GM23338 (cell line): ENCODE measurements around the gene LNP1. TPM values are rescaled to one million over a fixed set of nuclear protein-coding genes. Genes with fewer than 3 reads are reported as not detected.

Experiments used
- ATAC-seq: fragments of 200-7000 bp; cut with Tn5 transposase; 3 replicates; pipeline ENCODE4 v1.9.1; 2020
- DNase-seq: peaks from one replicate; pipeline ENCODE4 v3.0.0-alpha.2; 2015; ENCODE audit warnings: low spot score
- H2AFZ ChIP-seq: fragments of 200-600 bp; sonication (generic); 2 replicates; pipeline ENCODE4 v1.8.0; 2016; ENCODE audit warnings: antibody characterized with exemption, mild to moderate bottlenecking, moderate library complexity
- H3F3A ChIP-seq: fragments of 200-600 bp; sonication (generic); replicated peaks from 2 replicates; pipeline ENCODE4 v1.8.0; 2017; ENCODE audit warnings: antibody characterized with exemption, mixed run types, low read depth
- H3K27ac ChIP-seq: fragments of 200-600 bp; sonication (generic); 2 replicates; pipeline ENCODE4 v1.6.1; 2016; ENCODE audit warnings: low read depth
- H3K27me3 ChIP-seq: fragments of 200-600 bp; sonication (generic); 2 replicates; pipeline ENCODE4 v1.8.0; 2016; ENCODE audit warnings: mild to moderate bottlenecking, mixed run types, moderate library complexity; ENCODE audit not compliant: insufficient read depth
- H3K36me3 ChIP-seq: fragments of 200-600 bp; sonication (generic); 2 replicates; pipeline ENCODE4 v1.8.0; 2016; ENCODE audit warnings: mild to moderate bottlenecking; ENCODE audit not compliant: insufficient read depth
- H3K4me1 ChIP-seq: fragments of 200-600 bp; sonication (generic); 2 replicates; pipeline ENCODE4 v1.8.0; 2016; ENCODE audit warnings: mild to moderate bottlenecking, moderate library complexity; ENCODE audit not compliant: insufficient read depth
- H3K4me2 ChIP-seq: fragments of 200-600 bp; sonication (generic); 2 replicates; pipeline ENCODE4 v1.7.1; 2017; ENCODE audit warnings: mixed run types
- H3K4me3 ChIP-seq: fragments of 200-600 bp; sonication (generic); 2 replicates; pipeline ENCODE4 v1.6.1; 2016; ENCODE audit warnings: mixed run types
- H3K79me2 ChIP-seq: fragments of 200-600 bp; sonication (generic); replicated peaks from 2 replicates; pipeline ENCODE4 v1.8.0; 2017; ENCODE audit warnings: mild to moderate bottlenecking; ENCODE audit not compliant: insufficient read depth
- H3K9me2 ChIP-seq: fragments of 200-600 bp; sonication (generic); 2 replicates; pipeline ENCODE4 v1.8.0; 2017; ENCODE audit not compliant: insufficient read depth
- H4K20me1 ChIP-seq: fragments of 200-600 bp; sonication (generic); replicated peaks from 2 replicates; pipeline ENCODE4 v1.8.0; 2017; ENCODE audit warnings: mild to moderate bottlenecking; ENCODE audit not compliant: insufficient read depth
- H3K27ac Mint-ChIP-seq: 2 replicates; pipeline ENCODE4 v1.8.0; 2020; ENCODE audit warnings: inconsistent platforms, mild to moderate bottlenecking, moderate library complexity, mixed read lengths
- H3K27me3 Mint-ChIP-seq: 3 replicates; pipeline ENCODE4 v1.8.0; 2022; ENCODE audit warnings: low read depth, mild to moderate bottlenecking, moderate library complexity, mixed read lengths, inconsistent platforms; ENCODE audit not compliant: insufficient read depth, poor library complexity
- H3K36me3 Mint-ChIP-seq: 3 replicates; pipeline ENCODE4 v1.8.0; 2021; ENCODE audit warnings: low read depth, mild to moderate bottlenecking, inconsistent platforms, moderate library complexity, mixed read lengths
- H3K4me1 Mint-ChIP-seq: 3 replicates; pipeline ENCODE4 v1.8.0; 2020; ENCODE audit warnings: mild to moderate bottlenecking, inconsistent platforms, mixed read lengths
- H3K4me3 Mint-ChIP-seq: 3 replicates; pipeline ENCODE4 v1.8.0; 2021; ENCODE audit warnings: moderate library complexity, mild to moderate bottlenecking, inconsistent platforms, mixed read lengths
- H3K9me3 Mint-ChIP-seq: 3 replicates; pipeline ENCODE4 v1.8.0; 2020; ENCODE audit warnings: moderate library complexity, mild to moderate bottlenecking, inconsistent platforms, mixed read lengths
- CREB1 ChIP-seq: fragments of 250-450 bp; sonication (Bioruptor Pico); IDR thresholded peaks from 2 replicates; pipeline ENCODE4 v1.5.0; 2020; ENCODE audit warnings: low read depth, mild to moderate bottlenecking, moderate library complexity
- CTCF ChIP-seq, 2 experiments: fragments of 200-600 bp in 1 of 2; sonication (generic) in 1 of 2; conservative IDR thresholded peaks; 2 replicates each; pipeline versions ENCODE4 v1.5.1 to v1.6.1; 2016 to 2017; ENCODE audit warnings: antibody characterized with exemption in 2 of 2, low read depth in 2 of 2, mild to moderate bottlenecking in 2 of 2, moderate library complexity in 1 of 2
- ETS1 ChIP-seq: IDR thresholded peaks from 2 replicates; pipeline ENCODE4 v1.6.1; 2016; ENCODE audit warnings: antibody characterized with exemption
- EZH2 ChIP-seq: fragments of 200-600 bp; sonication (generic); IDR thresholded peaks from one replicate; pipeline ENCODE4 v1.8.0; 2017; ENCODE audit warnings: antibody characterized with exemption, mild to moderate bottlenecking, low read depth; ENCODE audit not compliant: unreplicated experiment
- JUNB ChIP-seq: IDR thresholded peaks from one replicate; pipeline ENCODE4 v1.6.1; 2016; ENCODE audit warnings: antibody characterized with exemption; ENCODE audit not compliant: unreplicated experiment
- POLR2AphosphoS5 ChIP-seq: IDR thresholded peaks from 2 replicates; pipeline ENCODE4 v1.6.1; 2016; ENCODE audit warnings: antibody characterized with exemption, low read depth
- REST ChIP-seq: IDR thresholded peaks from one replicate; pipeline ENCODE4 v1.6.1; 2018; ENCODE audit warnings: antibody characterized with exemption; ENCODE audit not compliant: unreplicated experiment
- STAT1 ChIP-seq: IDR thresholded peaks from one replicate; pipeline ENCODE4 v1.6.1; 2016; ENCODE audit warnings: antibody characterized with exemption; ENCODE audit not compliant: unreplicated experiment
- ZNF114 ChIP-seq: fragments of 250-450 bp; sonication (Bioruptor Pico); IDR thresholded peaks from 2 replicates; pipeline ENCODE4 v1.5.0; 2020; ENCODE audit warnings: mild to moderate bottlenecking, moderate library complexity
- ZNF331 ChIP-seq: fragments of 250-450 bp; sonication (Bioruptor Pico); IDR thresholded peaks from 2 replicates; pipeline ENCODE4 v1.5.0; 2020; ENCODE audit warnings: low read depth, mild to moderate bottlenecking, moderate library complexity
- ZNF462 ChIP-seq: fragments of 250-450 bp; sonication (Bioruptor Pico); IDR thresholded peaks from 2 replicates; pipeline ENCODE4 v1.5.0; 2020; ENCODE audit warnings: mild to moderate bottlenecking, moderate library complexity
- polyA plus RNA-seq: library from polyadenylated mRNA; unstranded; fragments of >200 nt; fragmentation: Nextera tagmentation; extraction: Ambion mirVana; gene quantifications from 2 replicates; pipeline ENCODE4 v1.2.1, GENCODE V29; 2016
- total RNA-seq: library from RNA; depleted of rRNA; stranded (reverse); fragments of >200 nt; shearing (Covaris generic); gene quantifications from 2 replicates; pipeline ENCODE4 v1.2.3, GENCODE V29; 2014

LNP1 gene
- total and polyA plus RNA-seq, 2 experiments from 2014 or later = 4.7 to 6.7 TPM

- TF ChIP-seq CTCF (conservative IDR thresholded peaks at IDR 0.05; ENCODE audit: low read depth in 2 of 2) = no peak
- TF ChIP-seq ZNF331 (CRISPR knock-in tag) = no peak
- TF ChIP-seq STAT1 = no peak
- TF ChIP-seq ZNF114 (CRISPR knock-in tag) = no peak
- no peak for TF ChIP-seq POLR2AphosphoS5
- TF ChIP-seq ETS1 = no peak
- no peak for TF ChIP-seq REST
Measured at GRCh38 chr3:100483529-100483928, 82.2 kb downstream of the LNP1 start (continued).

GRCh38 chr3:100486808-100487207 is 85.5 kb downstream of the LNP1 start:
- Histone ChIP-seq H3K4me3 (no peak overlapping the region), H3K79me2 (no peaks in the 10 kb centered on the region), H3K9me2 (peaks cover 4% of the 10 kb centered on the region; the same call in 1 of the 2 replicates), H4K20me1 (no peaks in the 10 kb centered on the region), H2AFZ (no peak overlapping the region), H3K4me1 (peaks cover 4% of the 10 kb centered on the region), H3K4me2 (no peak overlapping the region), H3F3A (no peaks in the 10 kb centered on the region), H3K36me3 (no peaks in the 10 kb centered on the region), H3K27ac (no peak overlapping the region), H3K27me3 (no peaks in the 10 kb centered on the region)
- Mint-ChIP-seq H3K4me1 (peaks cover 10% of the 10 kb centered on the region), H3K36me3 (no peaks in the 10 kb centered on the region), H3K27me3 (no peaks in the 10 kb centered on the region), H3K27ac (no peak overlapping the region), H3K9me3 (no peaks in the 10 kb centered on the region; the same call in 2 of the 3 replicates), H3K4me3 (no peak overlapping the region)
- ATAC-seq (no peak), DNase-seq (no peak)
- TF ChIP-seq STAT1 (no peak), ZNF462 (CRISPR knock-in tag) (no peak), ZNF331 (CRISPR knock-in tag) (no peak), ZNF114 (CRISPR knock-in tag) (no peak), EZH2 (no peak), CREB1 (CRISPR knock-in tag) (no peak), POLR2AphosphoS5 (no peak), ETS1 (no peak), JUNB (no peak)
